Brain microvascular endothelial cell (primary cell): ENCODE measurements around the gene UACA.

Source experiments
- DNase-seq: peaks from one replicate; pipeline ENCODE4 v3.0.0-alpha.2; 2020
- H3K27ac ChIP-seq: fragments of 250-450 bp; sonication (Bioruptor Pico); 2 replicates; pipeline ENCODE4 v1.5.1; 2020; ENCODE audit warnings: mild to moderate bottlenecking, moderate library complexity
- H3K27me3 ChIP-seq: fragments of 250-450 bp; sonication (Bioruptor Pico); replicated peaks from 2 replicates; pipeline ENCODE4 v1.5.1; 2020; ENCODE audit warnings: mild to moderate bottlenecking
- H3K36me3 ChIP-seq: fragments of 250-450 bp; sonication (Bioruptor Pico); replicated peaks from 2 replicates; pipeline ENCODE4 v1.5.1; 2020; ENCODE audit warnings: mild to moderate bottlenecking
- H3K4me3 ChIP-seq: 2 replicates; pipeline ENCODE4 v1.5.1; 2011; ENCODE audit warnings: low read depth, mild to moderate bottlenecking, control low read depth, low read length, moderate library complexity
- in situ Hi-C: cut with HindIII; loops from 2 replicates; pipeline ENCODE4 v1.10.0; 2017; ENCODE audit warnings: low sequenced_read_pairs, low pct_ligation_motif_present
- TF ChIP-seq, protein P1 (sequence below): IDR thresholded peaks from 2 replicates; pipeline ENCODE4 v1.5.1; 2011; ENCODE audit warnings: low read depth, mild to moderate bottlenecking, moderate library complexity, low read length, control low read depth, inconsistent platforms; ENCODE audit errors: missing control alignments

UACA gene

DNA sequence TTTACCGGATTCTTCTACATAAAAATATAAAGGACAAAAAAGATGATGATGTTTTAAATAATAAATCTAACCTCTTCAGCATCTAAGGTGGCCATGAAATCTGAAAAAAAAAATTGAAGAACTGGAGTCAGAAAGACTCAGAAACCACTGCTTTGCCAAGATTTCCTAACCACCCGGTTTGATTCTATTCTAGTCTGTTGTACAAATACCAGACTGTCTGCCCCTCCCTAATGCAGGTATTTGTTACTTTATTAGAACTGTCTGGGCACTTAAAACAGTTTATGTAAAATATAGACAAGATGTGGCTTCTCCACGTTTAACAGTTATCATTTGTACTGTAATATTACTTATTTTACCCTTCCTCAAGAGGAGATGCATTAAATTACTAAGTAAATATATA lies 48.8 kb downstream of the UACA start:
- TF ChIP-seq, protein P1, sequence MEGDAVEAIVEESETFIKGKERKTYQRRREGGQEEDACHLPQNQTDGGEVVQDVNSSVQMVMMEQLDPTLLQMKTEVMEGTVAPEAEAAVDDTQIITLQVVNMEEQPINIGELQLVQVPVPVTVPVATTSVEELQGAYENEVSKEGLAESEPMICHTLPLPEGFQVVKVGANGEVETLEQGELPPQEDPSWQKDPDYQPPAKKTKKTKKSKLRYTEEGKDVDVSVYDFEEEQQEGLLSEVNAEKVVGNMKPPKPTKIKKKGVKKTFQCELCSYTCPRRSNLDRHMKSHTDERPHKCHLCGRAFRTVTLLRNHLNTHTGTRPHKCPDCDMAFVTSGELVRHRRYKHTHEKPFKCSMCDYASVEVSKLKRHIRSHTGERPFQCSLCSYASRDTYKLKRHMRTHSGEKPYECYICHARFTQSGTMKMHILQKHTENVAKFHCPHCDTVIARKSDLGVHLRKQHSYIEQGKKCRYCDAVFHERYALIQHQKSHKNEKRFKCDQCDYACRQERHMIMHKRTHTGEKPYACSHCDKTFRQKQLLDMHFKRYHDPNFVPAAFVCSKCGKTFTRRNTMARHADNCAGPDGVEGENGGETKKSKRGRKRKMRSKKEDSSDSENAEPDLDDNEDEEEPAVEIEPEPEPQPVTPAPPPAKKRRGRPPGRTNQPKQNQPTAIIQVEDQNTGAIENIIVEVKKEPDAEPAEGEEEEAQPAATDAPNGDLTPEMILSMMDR, result no peak
- Histone ChIP-seq H3K36me3 (peaks cover 33% of the 10 kb centered on the region), H3K27me3 (no peaks in the 10 kb centered on the region), H3K4me3 (no peak overlapping the region), H3K27ac (peak overlapping the region; percentile 94)
- in situ Hi-C loops, result no loop called here
- no peak for DNase-seq

DNA sequence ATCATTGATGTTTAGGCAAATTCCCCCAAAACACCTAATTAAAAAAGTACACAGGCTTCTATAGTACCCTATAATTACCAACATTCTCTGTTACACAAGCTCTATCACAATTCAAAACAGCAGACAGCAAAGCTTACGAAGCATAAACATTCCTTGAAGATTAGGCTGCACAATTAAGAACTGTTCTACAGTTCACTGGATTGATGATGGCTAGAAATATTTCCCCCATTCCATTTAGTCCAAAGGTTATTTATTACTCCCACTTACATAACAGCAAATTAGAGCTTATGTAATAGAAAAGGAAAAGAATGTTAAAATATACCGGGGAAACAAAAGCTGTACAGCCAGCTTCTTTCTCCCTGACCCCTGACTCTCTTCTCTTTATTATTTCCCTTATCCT lies 49.3 kb downstream of the UACA start:
- Histone ChIP-seq H3K36me3 (peaks cover 27% of the 10 kb centered on the region), H3K27me3 (no peaks in the 10 kb centered on the region), H3K27ac (peak overlapping the region; percentile 94), H3K4me3 (no peak overlapping the region)
- in situ Hi-C loops, result no loop called here
- TF ChIP-seq, protein P1, result no peak
- DNase-seq, result no peak

DNA sequence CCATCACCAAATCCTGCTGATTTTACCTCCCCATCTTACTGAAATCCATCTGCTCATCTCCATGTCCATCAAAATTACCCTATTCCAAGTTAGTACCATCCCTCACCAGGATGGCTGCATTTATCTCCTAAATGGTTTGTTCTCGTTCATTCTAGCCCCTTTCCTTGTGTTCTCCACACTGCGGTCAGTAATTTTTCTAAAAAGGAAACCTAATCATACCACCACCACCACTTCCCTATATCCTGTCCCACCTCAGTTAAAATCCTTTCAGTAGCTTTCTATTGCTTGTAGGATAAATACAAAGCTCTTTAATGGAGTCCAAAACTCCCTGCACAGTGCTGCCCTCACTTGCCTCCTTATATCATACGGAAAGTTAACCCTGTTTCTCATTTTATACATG lies 51.1 kb downstream of the UACA start:
- no peak overlapping the region for H3K4me3 ChIP-seq
- H3K36me3 ChIP-seq, result peaks cover 14% of the 10 kb centered on the region
- in situ Hi-C loops, result no loop called here
- TF ChIP-seq, protein P1, result no peak
- no peaks in the 10 kb centered on the region for H3K27me3 ChIP-seq
- DNase-seq, result no peak
- H3K27ac ChIP-seq, result peak overlapping the region; percentile 94

DNA sequence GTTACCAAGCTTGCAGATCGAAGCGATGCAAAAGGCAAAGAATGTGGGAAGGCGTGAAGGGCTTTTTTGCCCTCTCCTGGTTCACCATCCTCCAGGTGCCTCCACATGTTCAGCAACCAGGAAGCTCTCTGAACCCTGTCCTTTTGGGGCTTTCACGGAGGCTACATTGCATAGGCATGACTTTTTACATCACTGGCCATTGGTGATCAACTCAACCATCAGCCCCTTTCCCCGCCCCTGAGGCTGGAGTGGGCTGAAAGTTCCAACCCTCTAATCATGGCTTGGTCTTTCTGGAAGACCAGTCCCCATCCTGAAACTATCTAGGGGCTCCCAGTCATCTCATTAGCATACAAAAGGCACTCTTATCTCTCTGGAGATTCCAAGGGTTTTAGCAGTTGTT lies 52.6 kb downstream of the UACA start:
- no peak for DNase-seq
- no peak overlapping the region for H3K27ac ChIP-seq
- in situ Hi-C loops, result no loop called here
- no peak overlapping the region for H3K4me3 ChIP-seq
- no peaks in the 10 kb centered on the region for H3K27me3 ChIP-seq
- H3K36me3 ChIP-seq, result peaks cover 2% of the 10 kb centered on the region
- TF ChIP-seq, protein P1, result no peak

DNA sequence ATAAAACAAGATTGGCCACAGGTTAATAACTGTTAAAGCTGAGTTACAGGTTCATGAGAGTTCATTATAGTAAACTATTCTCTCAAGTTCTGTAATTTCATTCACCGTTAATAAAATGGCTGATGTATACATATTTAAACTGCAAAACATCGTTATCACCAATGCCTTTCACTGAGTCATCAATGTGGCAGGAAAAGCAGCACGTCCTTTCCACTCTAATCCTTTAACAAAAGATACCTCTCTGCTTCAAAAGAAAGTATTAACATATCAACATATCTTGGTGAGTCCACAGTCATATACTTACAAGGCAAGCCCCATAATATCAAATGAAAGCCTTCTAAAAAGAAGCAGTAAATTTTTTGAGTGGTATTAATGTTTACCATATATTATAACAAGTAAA lies 54.5 kb downstream of the UACA start:
- H3K36me3 ChIP-seq, result peaks cover 2% of the 10 kb centered on the region
- H3K4me3 ChIP-seq, result no peak overlapping the region
- in situ Hi-C loops, result no loop called here
- TF ChIP-seq, protein P1, result no peak
- no peaks in the 10 kb centered on the region for H3K27me3 ChIP-seq
- DNase-seq, result no peak
- no peak overlapping the region for H3K27ac ChIP-seq

DNA sequence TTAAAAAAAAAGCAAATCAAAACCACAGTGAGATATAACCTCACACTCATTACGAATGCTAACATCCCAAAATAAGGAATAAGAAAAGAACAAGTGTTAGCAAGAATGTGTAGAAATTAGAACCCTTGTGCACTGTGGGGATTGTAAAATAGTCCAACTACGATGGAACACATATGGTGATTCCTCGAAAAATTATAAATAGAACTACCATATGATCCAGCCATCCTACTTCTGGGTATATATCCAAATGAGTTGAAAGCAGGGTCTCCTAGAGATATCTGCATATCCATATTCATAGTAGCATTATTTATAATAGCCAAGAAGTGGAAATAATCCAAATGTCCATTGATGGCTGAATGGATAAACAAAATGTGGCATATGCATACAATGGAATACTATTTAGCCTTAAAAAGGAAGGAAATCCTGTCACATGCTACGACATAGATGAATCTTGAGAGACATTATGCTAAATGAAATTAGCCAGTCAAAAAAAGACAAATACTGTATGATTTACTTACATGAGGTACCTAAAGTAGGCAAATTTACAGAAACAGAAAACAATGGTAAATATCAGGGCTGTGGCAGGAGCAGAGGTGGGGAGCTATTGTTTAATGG lies 55.6 kb downstream of the UACA start:
- no peak overlapping the region for H3K4me3 ChIP-seq
- H3K27ac ChIP-seq, result no peak overlapping the region
- DNase-seq, result no peak
- TF ChIP-seq, protein P1, result no peak
- H3K27me3 ChIP-seq, result no peaks in the 10 kb centered on the region
- in situ Hi-C loops, result no loop called here
- peaks cover 2% of the 10 kb centered on the region for H3K36me3 ChIP-seq
